ENCODE data around the gene NPHP4. TPM values are rescaled to one million over a fixed set of nuclear protein-coding genes. Genes with fewer than 3 reads are reported as not detected.
A peak's percentile ranks its signal among the peaks of the same experiment; 100 is the strongest.

NPHP4 gene
- total and polyA plus RNA-seq, 9 donors: 1.9 to 6.4 (median 4.2) TPM

- Histone ChIP-seq H3K27ac (ENCODE audit: low read length) (no peak overlapping the region), H3K36me3 (ENCODE audit: control insufficient read depth, insufficient read depth, low read length) (no peaks in the 10 kb centered on the region), H3K9me3 (replicated peaks; ENCODE audit: control insufficient read depth, low read depth, low read length) (peaks cover 2% of the 10 kb centered on the region), H3K27me3 (ENCODE audit: control insufficient read depth, insufficient read depth, low read length) (no peaks in the 10 kb centered on the region), H3K4me1 (ENCODE audit: control insufficient read depth, insufficient read depth, low read length) (peaks cover 42% of the 10 kb centered on the region), H3K4me3 (ENCODE audit: low read length) (no peak overlapping the region)
- WGBS (ENCODE audit: insufficient coverage): 64% methylated on average over 6 of the region's 8 CpGs
- DNase-seq: peak; percentile 16
These were observed 101.1 kb downstream of the NPHP4 start for GRCh38 chr1:5891137-5891536.

GRCh38 chr1:5890346-5891106 lies 101.7 kb downstream of the NPHP4 start:
- peaks cover 2% of the 10 kb centered on the region for H3K9me3 ChIP-seq (replicated peaks; ENCODE audit: control insufficient read depth, low read depth, low read length)
- DNase-seq: no peak
- peaks cover 42% of the 10 kb centered on the region for H3K4me1 ChIP-seq (ENCODE audit: control insufficient read depth, insufficient read depth, low read length)
- H3K4me3 ChIP-seq (ENCODE audit: low read length): no peak overlapping the region
- peak overlapping the region; percentile 65 for H3K27ac ChIP-seq (ENCODE audit: low read length)
- H3K27me3 ChIP-seq (ENCODE audit: control insufficient read depth, insufficient read depth, low read length): no peaks in the 10 kb centered on the region
- no peaks in the 10 kb centered on the region for H3K36me3 ChIP-seq (ENCODE audit: control insufficient read depth, insufficient read depth, low read length)
- 79% methylated on average over 17 of the region's 22 CpGs for WGBS (ENCODE audit: insufficient coverage)

- Histone ChIP-seq H3K36me3 (ENCODE audit: control insufficient read depth, insufficient read depth, low read length) (no peaks in the 10 kb centered on the region), H3K4me1 (ENCODE audit: control insufficient read depth, insufficient read depth, low read length) (peaks cover 42% of the 10 kb centered on the region), H3K27ac (ENCODE audit: low read length) (peak overlapping the region; percentile 65), H3K27me3 (ENCODE audit: control insufficient read depth, insufficient read depth, low read length) (no peaks in the 10 kb centered on the region), H3K9me3 (replicated peaks; ENCODE audit: control insufficient read depth, low read depth, low read length) (peaks cover 2% of the 10 kb centered on the region), H3K4me3 (ENCODE audit: low read length) (no peak overlapping the region)
- DNase-seq: peak; percentile 74
- WGBS (ENCODE audit: insufficient coverage): 20% methylated on average over 10 of the region's 12 CpGs
These were observed 102.3 kb downstream of the NPHP4 start for GRCh38 chr1:5889901-5890300.

GRCh38 chr1:5889462-5889861 lies 102.8 kb downstream of the NPHP4 start:
- H3K27ac ChIP-seq (ENCODE audit: low read length): peak overlapping the region; percentile 51

GRCh38 chr1:5888606-5889211 lies 103.5 kb downstream of the NPHP4 start:
- peaks cover 42% of the 10 kb centered on the region for H3K4me1 ChIP-seq (ENCODE audit: control insufficient read depth, insufficient read depth, low read length)
- no peaks in the 10 kb centered on the region for H3K27me3 ChIP-seq (ENCODE audit: control insufficient read depth, insufficient read depth, low read length)
- DNase-seq: no peak
- H3K9me3 ChIP-seq (replicated peaks; ENCODE audit: control insufficient read depth, low read depth, low read length): no peaks in the 10 kb centered on the region
- peak overlapping the region; percentile 21 for H3K27ac ChIP-seq (ENCODE audit: low read length)
- WGBS (ENCODE audit: insufficient coverage): 79% methylated on average over 11 of the region's 13 CpGs
- no peaks in the 10 kb centered on the region for H3K36me3 ChIP-seq (ENCODE audit: control insufficient read depth, insufficient read depth, low read length)
- H3K4me3 ChIP-seq (ENCODE audit: low read length): no peak overlapping the region

More at GRCh38 chr1:5889462-5889861, 102.8 kb downstream of the NPHP4 start:
- H3K4me1 ChIP-seq (ENCODE audit: control insufficient read depth, insufficient read depth, low read length): peaks cover 42% of the 10 kb centered on the region
- H3K4me3 ChIP-seq (ENCODE audit: low read length): no peak overlapping the region
- H3K27me3 ChIP-seq (ENCODE audit: control insufficient read depth, insufficient read depth, low read length): no peaks in the 10 kb centered on the region
- no peak for DNase-seq
- H3K36me3 ChIP-seq (ENCODE audit: control insufficient read depth, insufficient read depth, low read length): no peaks in the 10 kb centered on the region
- no peaks in the 10 kb centered on the region for H3K9me3 ChIP-seq (replicated peaks; ENCODE audit: control insufficient read depth, low read depth, low read length)
- 59% methylated on average over 8 of the region's 12 CpGs for WGBS (ENCODE audit: insufficient coverage)

- no peaks in the 10 kb centered on the region for H3K27me3 ChIP-seq (ENCODE audit: control insufficient read depth, insufficient read depth, low read length)
- no peaks in the 10 kb centered on the region for H3K9me3 ChIP-seq (replicated peaks; ENCODE audit: control insufficient read depth, low read depth, low read length)
- no peak for DNase-seq
- H3K4me3 ChIP-seq (ENCODE audit: low read length): no peak overlapping the region
- H3K36me3 ChIP-seq (ENCODE audit: control insufficient read depth, insufficient read depth, low read length): peaks cover 4% of the 10 kb centered on the region
- WGBS (ENCODE audit: insufficient coverage): 63% methylated on average over 14 of the region's 15 CpGs
- H3K4me1 ChIP-seq (ENCODE audit: control insufficient read depth, insufficient read depth, low read length): peaks cover 42% of the 10 kb centered on the region
- H3K27ac ChIP-seq (ENCODE audit: low read length): no peak overlapping the region
These were observed 104.3 kb downstream of the NPHP4 start for GRCh38 chr1:5887971-5888361.

GRCh38 chr1:5887349-5887970 lies 104.8 kb downstream of the NPHP4 start:
- 78% methylated on average over 15 of the region's 23 CpGs for WGBS (ENCODE audit: insufficient coverage)
- Histone ChIP-seq H3K9me3 (replicated peaks; ENCODE audit: control insufficient read depth, low read depth, low read length) (no peaks in the 10 kb centered on the region), H3K27me3 (ENCODE audit: control insufficient read depth, insufficient read depth, low read length) (no peaks in the 10 kb centered on the region), H3K4me3 (ENCODE audit: low read length) (no peak overlapping the region), H3K36me3 (ENCODE audit: control insufficient read depth, insufficient read depth, low read length) (peaks cover 7% of the 10 kb centered on the region), H3K27ac (ENCODE audit: low read length) (no peak overlapping the region), H3K4me1 (ENCODE audit: control insufficient read depth, insufficient read depth, low read length) (peaks cover 42% of the 10 kb centered on the region)
- DNase-seq: no peak

GRCh38 chr1:5886541-5887348 lies 105.5 kb downstream of the NPHP4 start:
- Histone ChIP-seq H3K36me3 (ENCODE audit: control insufficient read depth, insufficient read depth, low read length) (peaks cover 7% of the 10 kb centered on the region), H3K27me3 (ENCODE audit: control insufficient read depth, insufficient read depth, low read length) (no peaks in the 10 kb centered on the region), H3K9me3 (replicated peaks; ENCODE audit: control insufficient read depth, low read depth, low read length) (no peaks in the 10 kb centered on the region), H3K4me1 (ENCODE audit: control insufficient read depth, insufficient read depth, low read length) (peaks cover 34% of the 10 kb centered on the region), H3K27ac (ENCODE audit: low read length) (no peak overlapping the region), H3K4me3 (ENCODE audit: low read length) (no peak overlapping the region)
- no peak for DNase-seq
- 86% methylated on average over 21 of the region's 25 CpGs for WGBS (ENCODE audit: insufficient coverage)

GRCh38 chr1:5886140-5886483 lies 106.1 kb downstream of the NPHP4 start:
- 78% methylated on average over 5 of the region's 10 CpGs for WGBS (ENCODE audit: insufficient coverage)
- Histone ChIP-seq H3K27me3 (ENCODE audit: control insufficient read depth, insufficient read depth, low read length) (no peaks in the 10 kb centered on the region), H3K4me1 (ENCODE audit: control insufficient read depth, insufficient read depth, low read length) (peaks cover 29% of the 10 kb centered on the region), H3K4me3 (ENCODE audit: low read length) (no peak overlapping the region), H3K9me3 (replicated peaks; ENCODE audit: control insufficient read depth, low read depth, low read length) (no peaks in the 10 kb centered on the region), H3K36me3 (ENCODE audit: control insufficient read depth, insufficient read depth, low read length) (peaks cover 7% of the 10 kb centered on the region), H3K27ac (ENCODE audit: low read length) (no peak overlapping the region)
- DNase-seq: no peak

All from muscle of leg (tissue), 11 donors.